Measurements from ENCODE around the gene SMAGP. TPM values are rescaled to one million over a fixed set of nuclear protein-coding genes. Genes with fewer than 3 reads are reported as not detected.

SMAGP gene
- total RNA-seq, 6 experiments from 2014 or later: 30.0 to 43.5 (median 32.5) TPM

- Mint-ChIP-seq H3K9me3 (no peaks in the 10 kb centered on the region), H3K27me3 (ENCODE audit: insufficient read depth) (peaks cover 4% of the 10 kb centered on the region), H3K4me3 (peak within 1 kb of the TSS; percentile 90), H3K36me3 (ENCODE audit: low read depth) (0 out of 2 replicates have a peak, but pooled peaks cover 3% of the 10 kb centered on the region), H3K27ac (peak within 1 kb of the TSS; percentile 95), H3K4me1 (ENCODE audit: low read depth) (peaks cover 26% of the 10 kb centered on the region)
- TF ChIP-seq CTCF (IDR thresholded peaks at IDR 0.05): peak; percentile 78
- peak; percentile 64 for DNase-seq
Measured at GRCh38 chr12:51217968-51218606, 52.1 kb downstream of the SMAGP start, which contains the start of gene POU6F1. POU6F1 (minus strand) TSS chr12:51218062; CDS start chr12:51206836, 11,226 bp downstream.

GRCh38 chr12:51217133-51217967 lies 52.9 kb downstream of the SMAGP start:
- Mint-ChIP-seq H3K4me3 (peak overlapping the region; percentile 90), H3K27ac (peak overlapping the region; percentile 95), H3K27me3 (ENCODE audit: insufficient read depth) (peaks cover 4% of the 10 kb centered on the region), H3K4me1 (ENCODE audit: low read depth) (peaks cover 26% of the 10 kb centered on the region), H3K9me3 (no peaks in the 10 kb centered on the region), H3K36me3 (ENCODE audit: low read depth) (0 out of 2 replicates have a peak, but pooled peaks cover 3% of the 10 kb centered on the region)
- no peak for DNase-seq
- TF ChIP-seq CTCF (IDR thresholded peaks at IDR 0.05): peak; percentile 50; the same call in 1 of the 2 replicates

DNA sequence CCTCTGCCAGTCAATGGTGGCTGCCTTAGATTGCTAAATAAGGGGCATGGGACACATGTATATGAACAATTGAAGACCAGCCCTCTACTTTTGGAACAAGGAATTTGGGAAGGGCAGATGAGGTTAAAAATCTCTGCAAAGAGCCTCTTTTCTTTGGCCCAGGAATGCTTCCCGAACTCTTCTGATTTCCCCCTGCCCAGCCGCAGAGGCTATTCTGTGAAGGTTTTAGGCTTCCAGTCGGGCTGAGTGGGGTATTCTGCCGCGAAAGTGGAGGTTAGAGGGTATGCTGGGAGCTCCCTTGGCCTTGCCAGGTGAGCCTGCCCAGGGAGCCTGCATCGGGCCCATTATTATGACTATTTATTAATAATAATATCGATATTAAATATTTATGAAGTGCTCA lies 53.6 kb downstream of the SMAGP start:
- no peak for DNase-seq
- H3K9me3 Mint-ChIP-seq: no peaks in the 10 kb centered on the region
- TF ChIP-seq CTCF (IDR thresholded peaks at IDR 0.05): no peak
- H3K27me3 Mint-ChIP-seq (ENCODE audit: insufficient read depth): peaks cover 4% of the 10 kb centered on the region
- H3K4me1 Mint-ChIP-seq (ENCODE audit: low read depth): peaks cover 26% of the 10 kb centered on the region
- peak overlapping the region; percentile 78 for H3K4me3 Mint-ChIP-seq
- H3K36me3 Mint-ChIP-seq (ENCODE audit: low read depth): 0 out of 2 replicates have a peak, but pooled peaks cover 3% of the 10 kb centered on the region
- peak overlapping the region; percentile 17; the same call in 1 of the 2 replicates for H3K27ac Mint-ChIP-seq

- no peak for TF ChIP-seq CTCF (IDR thresholded peaks at IDR 0.05)
- Mint-ChIP-seq H3K27ac (no peak overlapping the region), H3K9me3 (no peaks in the 10 kb centered on the region), H3K4me1 (ENCODE audit: low read depth) (peaks cover 26% of the 10 kb centered on the region), H3K36me3 (ENCODE audit: low read depth) (0 out of 2 replicates have a peak, but pooled peaks cover 3% of the 10 kb centered on the region), H3K4me3 (no peak overlapping the region), H3K27me3 (ENCODE audit: insufficient read depth) (peaks cover 2% of the 10 kb centered on the region)
- DNase-seq: no peak
Measured at GRCh38 chr12:51214895-51215294, 55.3 kb downstream of the SMAGP start.

DNA sequence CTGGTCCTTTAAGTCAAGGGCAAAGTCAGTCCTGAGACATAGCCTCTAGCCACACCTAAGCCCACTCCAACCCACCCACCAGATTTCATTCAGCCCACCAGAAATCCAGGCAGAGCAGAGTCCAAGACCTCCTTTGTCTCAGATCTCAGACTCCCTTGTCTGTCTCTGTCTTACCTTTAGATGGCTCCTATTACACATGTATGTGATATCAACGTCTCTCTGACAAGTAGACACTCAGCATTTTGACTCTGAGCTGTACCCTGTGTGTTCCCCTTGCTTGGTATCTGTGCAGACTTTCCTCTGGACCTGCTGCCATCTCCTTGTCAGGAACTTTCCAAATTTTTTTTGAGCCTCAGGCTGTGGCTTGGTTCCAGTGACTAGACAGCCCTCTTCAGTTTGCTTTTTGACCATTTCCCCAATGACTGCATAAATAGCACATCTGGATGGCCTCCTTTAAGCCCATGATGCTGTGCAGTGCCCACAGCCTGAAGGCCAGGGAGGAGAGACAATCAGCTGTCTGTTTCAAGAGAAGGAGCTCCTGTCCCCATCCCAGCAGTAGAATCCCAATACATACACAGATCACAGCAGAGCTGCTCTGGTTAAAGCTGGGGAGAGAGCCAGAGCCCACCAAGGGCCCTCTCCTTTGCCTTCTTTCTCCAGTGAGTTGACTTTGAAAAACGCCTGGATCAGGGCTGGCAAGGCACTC lies 59.4 kb downstream of the SMAGP start:
- no peak overlapping the region for H3K27ac Mint-ChIP-seq
- peaks cover 4% of the 10 kb centered on the region for H3K4me1 Mint-ChIP-seq (ENCODE audit: low read depth)
- no peak overlapping the region for H3K4me3 Mint-ChIP-seq

More for the DNA sequence above, 59.4 kb downstream of the SMAGP start:
- no peak for DNase-seq
- no peak for TF ChIP-seq CTCF (IDR thresholded peaks at IDR 0.05)
- Mint-ChIP-seq H3K9me3 (no peaks in the 10 kb centered on the region), H3K27me3 (ENCODE audit: insufficient read depth) (peaks cover 2% of the 10 kb centered on the region), H3K36me3 (ENCODE audit: low read depth) (0 out of 2 replicates have a peak, but pooled peaks cover 3% of the 10 kb centered on the region)

Measured in HFFc6 (cell line).